GM18520 (cell line): ENCODE measurements around the gene ARL2BP.
"Not testable (repeated sequence)": the region's sequence is repeated elsewhere in the genome, so short reads cannot be mapped to it uniquely, and the experiment has no call there.

ENCODE experiments used
- ATAC-seq: cut with Tn5 transposase; IDR thresholded peaks from one replicate; pipeline ENCODE4 v1.9.1; 2021; ENCODE audit not compliant: unreplicated experiment

The ARL2BP gene

DNA sequence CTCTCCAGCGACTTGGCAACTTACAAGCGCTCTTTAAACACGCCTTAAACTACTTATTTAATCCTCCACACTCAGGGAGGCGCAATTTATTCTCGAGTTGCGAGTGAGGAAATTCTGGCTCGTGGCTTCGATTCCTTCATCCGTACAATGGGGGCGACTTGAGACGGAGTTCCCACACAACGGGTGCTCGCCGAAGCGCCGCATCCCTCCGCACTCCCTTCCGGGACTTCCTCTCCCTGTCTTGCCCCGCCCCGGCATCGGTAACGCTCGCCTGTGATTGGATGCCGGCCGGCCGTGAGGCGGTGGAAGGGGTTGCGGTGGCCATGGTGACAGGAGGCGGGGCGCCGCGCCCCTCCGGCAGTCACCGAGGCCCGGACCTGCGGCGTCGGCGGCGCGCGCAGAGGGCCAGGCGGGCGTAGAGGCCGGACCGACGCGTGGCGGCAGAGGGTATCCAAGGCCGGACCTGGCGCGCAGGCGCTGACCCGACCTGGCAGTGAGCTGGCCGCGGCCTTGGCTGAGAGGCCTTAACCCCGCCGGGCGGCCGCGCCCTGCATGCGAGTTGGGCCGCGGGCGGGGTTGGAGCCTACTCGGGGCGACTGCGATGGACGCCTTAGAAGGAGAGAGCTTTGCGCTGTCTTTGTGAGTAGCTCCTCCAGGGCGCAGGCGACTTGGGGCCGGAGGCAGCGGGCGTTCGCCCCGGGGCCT is at the start of gene ARL2BP:
ARL2BP (plus strand) TSS at position 493 of the 705 bp plus-strand sequence; CDS start at position 602, 109 bp downstream.
- ATAC-seq = peak; percentile 94

GRCh38 chr16:57196286-57196685 is 48.8 kb upstream of the ARL2BP start:
- no peak for ATAC-seq

DNA sequence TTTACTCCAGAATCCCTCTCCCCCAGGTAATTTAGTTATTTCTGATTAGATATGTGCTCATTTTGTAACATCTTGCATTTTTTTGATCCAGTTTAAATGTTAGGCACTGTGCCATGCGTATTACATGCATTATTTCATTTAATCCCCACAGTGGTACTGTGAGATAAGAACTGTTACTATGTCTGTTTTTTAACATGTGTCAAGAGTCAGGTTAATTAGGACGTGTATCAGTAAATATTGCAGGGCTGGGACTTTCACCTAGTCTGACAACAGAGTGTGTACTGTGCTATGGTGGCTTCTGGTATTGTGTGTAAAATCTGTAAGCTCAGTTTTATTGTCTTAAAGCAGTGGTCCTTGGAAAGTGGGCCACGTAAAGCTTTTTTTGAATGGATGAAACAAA is 48.3 kb upstream of the ARL2BP start:
- ATAC-seq = no peak

- ATAC-seq = not testable (repeated sequence)
Measured at GRCh38 chr16:57200321-57200720, 44.7 kb upstream of the ARL2BP start.

DNA sequence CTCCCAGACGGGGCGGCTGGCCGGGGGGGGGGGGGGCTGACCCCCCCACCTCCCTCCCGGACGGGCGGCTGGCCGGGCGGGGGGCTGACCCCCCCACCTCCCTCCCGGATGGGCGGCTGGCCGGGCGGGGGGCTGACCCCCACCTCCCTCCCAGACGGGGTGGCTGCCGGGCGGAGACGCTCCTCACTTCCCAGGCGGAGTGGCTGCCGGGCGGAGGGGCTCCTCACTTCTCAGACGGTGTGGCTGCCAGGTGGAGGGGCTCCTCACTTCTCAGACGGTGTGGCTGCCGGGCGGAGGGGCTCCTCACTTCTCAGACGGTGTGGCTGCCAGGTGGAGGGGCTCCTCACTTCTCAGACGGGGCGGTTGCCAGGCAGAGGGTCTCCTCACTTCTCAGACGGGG is 44.1 kb upstream of the ARL2BP start:
- not testable (repeated sequence) for ATAC-seq

DNA sequence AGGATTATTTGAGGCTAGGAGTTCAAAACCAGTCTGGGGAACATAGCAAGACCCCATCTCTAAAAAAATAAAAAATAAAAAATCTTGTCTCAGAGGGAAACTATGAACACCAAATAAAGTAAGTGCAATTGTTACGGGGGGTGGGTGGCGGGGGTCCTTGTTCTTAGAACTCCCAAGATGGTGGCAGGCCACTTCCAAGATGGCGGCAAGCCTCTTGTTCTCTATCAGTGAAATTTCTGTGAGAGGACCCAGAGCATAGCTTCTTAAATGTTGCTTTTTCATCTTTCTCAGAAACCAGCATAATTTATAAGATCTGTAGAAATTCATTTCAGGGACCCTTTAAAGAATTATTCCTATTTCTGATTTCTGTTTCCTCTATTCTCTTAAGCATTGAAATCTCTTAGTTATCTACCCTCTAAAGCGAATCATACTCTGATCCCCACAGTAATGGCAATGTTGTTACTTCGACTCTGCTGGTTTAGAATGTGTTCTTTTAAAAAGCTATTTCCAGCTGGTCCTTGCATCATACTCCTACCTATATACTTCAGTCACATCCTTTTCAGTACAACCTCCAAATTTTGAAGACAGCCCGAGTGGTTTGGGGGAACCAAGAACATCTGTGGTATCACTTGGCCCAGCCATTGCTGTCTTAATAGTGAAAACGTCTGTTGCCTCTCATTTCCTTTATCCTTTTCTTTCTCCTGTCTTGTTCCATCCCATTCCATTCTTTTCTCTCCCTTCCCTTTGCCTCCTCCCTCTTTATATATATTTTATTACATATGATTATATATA is 42.8 kb upstream of the ARL2BP start:
- ATAC-seq = no peak

DNA sequence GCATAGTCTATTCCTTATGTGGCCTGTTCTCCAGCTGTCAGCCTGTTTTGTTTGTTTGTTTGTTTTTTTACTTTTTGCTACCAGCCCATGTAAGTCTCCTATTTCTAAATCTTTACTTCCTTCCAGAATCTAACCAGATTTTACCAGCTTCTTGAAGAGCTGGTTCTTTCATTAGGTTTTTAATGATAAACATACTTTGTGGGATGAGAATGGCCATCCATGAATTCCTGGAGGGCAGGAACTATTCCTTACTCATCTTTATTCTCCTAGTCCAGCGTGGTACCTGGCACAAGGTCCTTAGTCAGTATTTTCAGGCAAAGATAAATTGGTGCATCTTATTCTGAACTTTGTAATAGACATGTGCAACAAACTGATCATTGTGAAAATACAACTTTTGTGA is 41.6 kb upstream of the ARL2BP start:
- ATAC-seq = no peak

- no peak for ATAC-seq
Measured at GRCh38 chr16:57204675-57205074, 40.4 kb upstream of the ARL2BP start.

GRCh38 chr16:57208926-57209325 is 36.1 kb upstream of the ARL2BP start:
- ATAC-seq = no peak

GRCh38 chr16:57209780-57210179 is 35.3 kb upstream of the ARL2BP start:
- ATAC-seq = no peak

DNA sequence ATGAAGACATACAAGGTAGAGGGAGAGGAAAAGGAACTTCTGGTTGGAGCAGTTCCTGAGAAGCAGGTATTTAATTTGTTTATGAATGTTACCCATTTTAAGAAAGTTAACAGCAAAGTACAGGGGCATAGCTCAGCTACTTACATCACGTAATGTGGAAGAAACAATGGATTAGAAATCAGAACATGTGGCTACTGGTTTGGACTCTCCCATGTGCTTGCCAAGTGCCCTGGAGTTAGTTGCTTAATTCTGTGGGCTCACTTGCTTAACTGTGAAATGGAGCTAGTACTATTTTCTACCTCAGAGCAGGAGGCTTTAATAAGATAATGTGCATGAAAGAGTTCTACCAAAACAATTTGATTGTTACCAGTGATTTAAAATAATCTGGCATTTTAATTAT is 31.6 kb upstream of the ARL2BP start:
- ATAC-seq = no peak

DNA sequence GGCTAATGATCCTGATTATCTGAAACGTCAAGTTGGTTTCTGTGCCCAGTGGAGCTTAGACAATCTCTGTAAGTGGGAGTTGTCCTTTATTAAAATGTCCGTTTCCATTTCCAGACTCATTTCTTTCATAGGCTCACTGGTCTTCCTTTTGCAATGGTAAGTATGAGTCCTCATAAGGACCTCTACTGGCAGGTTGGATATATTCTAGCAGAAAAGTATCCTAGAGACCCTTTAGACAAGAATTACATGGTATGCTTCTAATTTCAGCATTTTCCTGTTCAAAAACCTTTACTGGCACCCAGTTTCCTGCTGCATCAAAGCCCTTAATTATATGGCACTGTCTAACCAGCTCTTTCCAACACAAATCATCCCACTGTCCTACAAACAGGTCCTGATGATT is 28.1 kb upstream of the ARL2BP start:
- no peak for ATAC-seq

GRCh38 chr16:57223057-57223456 is 22.0 kb upstream of the ARL2BP start:
- no peak for ATAC-seq

DNA sequence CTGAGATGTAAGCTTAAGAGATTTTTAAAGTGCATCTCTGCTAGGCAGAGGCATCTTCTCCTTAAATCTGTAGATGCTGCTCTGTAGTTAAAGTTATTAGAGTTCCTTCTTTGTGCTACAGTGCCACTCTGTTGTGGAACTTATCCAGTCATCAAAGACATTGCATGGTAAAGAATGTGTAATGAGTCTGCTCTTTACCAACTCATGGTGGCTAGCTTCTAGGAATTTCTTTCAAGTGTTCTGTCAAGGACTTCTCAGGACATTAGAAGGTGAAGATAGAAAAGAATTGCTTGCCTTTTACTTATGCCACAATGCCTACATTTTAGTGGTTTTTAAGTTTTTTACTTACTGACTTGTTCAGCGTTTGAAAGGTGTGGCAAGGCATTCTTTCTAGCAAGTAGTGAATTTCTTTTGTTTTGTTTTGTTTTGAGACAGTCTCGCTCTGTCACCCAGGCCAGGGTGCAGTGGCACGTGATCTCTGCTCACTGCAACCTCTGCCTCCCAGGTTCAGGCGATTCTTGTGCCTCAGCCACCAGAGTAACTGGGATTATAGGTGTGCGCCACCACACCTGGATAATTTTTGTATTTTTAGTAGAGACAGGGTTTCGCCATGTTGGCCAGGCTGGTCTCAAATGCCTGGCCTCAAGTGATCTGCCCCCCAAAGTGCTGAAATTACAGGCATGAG is 20.3 kb upstream of the ARL2BP start:
- no peak for ATAC-seq

- no peak for ATAC-seq
Measured at GRCh38 chr16:57225978-57226377, 19.1 kb upstream of the ARL2BP start.

DNA sequence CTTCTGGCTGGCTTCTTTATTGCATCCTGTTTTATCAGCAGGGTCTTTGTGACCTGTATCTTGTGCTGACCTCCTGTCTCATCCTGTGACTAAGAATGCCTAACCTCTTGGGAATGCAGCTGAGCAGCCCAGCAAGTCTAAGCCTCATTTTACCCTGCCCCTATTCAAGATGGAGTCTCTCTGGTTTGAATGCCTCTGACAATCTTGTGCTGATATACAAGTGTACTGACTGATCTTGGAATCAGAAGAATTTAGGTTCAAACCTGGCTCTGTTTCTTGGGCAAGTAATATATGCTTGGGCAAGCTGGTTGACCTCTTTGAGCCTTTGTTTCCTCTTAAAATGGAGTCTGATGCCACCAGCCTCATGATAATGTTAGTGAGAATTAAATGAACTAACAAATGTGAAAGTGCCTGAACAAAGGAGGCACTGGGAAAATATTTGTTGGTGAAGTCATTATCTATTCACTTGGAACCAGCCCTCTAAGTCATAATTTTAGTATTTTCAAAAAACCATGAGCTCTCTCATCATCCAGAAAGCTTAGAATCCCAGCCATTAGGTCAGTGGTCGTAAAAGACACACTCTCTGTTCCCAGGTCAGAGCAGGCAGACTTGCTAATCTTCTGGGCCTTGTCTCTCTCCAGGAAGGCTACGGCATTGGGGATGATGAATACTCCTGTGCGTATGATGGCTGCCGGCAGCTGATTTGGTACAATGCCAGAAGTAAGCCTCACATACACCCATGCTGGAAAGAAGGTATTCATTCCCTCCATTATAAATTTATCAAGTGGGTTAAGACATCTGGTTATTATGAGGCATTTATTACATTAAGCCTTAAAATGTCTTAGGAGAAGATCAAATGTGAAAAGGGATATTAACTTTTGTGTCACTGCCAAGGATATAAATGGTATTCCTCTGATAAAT is 18.1 kb upstream of the ARL2BP start:
- ATAC-seq = no peak

DNA sequence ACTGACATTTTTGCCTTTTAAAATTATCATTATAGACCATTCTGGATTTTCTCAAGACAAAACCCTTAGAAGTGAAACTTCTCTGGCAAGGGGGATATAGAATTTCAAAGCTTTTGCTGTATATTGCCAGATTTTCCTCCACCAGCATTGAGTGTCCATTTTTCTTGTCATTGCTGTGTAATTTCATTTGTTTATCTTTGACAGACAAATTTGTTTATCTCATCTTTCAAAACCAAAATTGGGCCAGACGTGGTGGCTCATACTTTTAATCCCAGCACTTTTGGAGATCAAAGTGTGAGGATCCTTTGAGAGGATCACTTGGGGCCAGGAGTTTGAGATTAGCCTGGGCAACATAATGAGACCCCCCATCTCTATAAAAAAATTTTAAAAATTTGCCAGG is 16.0 kb upstream of the ARL2BP start:
- no peak for ATAC-seq

- ATAC-seq = no peak
Measured at GRCh38 chr16:57231821-57232350, 13.2 kb upstream of the ARL2BP start.

DNA sequence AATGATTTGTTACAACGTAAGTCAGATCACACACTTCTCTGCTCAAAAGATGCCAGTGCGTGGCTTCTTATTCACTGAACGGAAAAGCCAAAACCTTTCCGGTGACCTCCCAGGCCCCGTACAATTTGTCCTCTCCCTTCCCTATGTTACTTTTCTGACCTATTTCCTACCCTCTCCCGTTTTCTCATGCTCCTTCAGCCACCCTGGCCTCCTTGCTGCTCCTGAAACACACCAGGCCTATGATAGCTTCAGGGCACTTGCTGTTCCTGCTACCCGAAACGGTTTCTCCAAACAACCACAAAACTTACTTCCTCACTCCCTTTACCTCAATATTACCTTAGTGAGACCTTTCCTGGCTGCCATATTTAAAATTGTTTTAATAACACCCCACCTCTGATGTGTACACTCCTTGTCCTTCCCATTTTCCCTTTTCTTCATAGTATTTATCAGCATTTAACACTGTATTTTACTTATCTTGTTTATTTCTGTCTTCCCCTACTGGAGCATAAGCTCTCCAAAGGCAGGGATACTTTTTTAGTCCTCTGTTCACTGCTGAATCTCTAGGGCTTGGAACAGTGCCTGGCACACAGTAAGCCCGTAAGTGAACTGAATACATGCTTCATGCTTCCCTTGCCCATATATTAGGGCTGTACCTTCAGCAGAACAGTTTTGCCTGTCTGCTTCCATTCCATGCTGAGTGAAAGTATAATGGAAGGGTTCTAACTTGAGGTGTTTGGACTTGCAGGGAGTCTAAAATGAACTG is 10.9 kb upstream of the ARL2BP start:
- ATAC-seq = no peak

DNA sequence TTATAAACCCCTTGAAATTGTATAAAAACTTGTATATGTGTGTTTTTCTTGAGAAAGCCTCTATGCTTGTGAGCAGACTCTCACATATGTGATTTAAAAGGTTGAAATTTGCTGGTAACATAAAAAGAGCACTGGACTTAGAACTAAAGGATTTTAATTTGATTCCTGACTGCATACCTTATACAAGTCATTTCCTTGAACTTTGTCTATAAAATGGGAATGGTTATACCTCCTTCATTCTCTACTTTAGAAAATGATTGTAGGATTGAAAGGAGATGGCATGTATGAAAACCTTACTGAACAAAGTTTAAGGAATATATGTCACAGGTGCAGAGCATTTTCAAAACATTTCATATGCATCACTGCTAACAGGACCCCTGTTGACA is 10.4 kb upstream of the ARL2BP start:
- ATAC-seq = no peak
